CD4-positive, alpha-beta memory T cell (primary cell): ENCODE measurements around the gene HOXB7. TPM values are rescaled to one million over a fixed set of nuclear protein-coding genes. Genes with fewer than 3 reads are reported as not detected.

ENCODE experiments used
- CTCF ChIA-PET: fragments of 350-600 bp; sonication (Branson Sonifier 250); formaldehyde crosslinking; loops from one replicate; lab custom pipeline; 2021; ENCODE audit warnings: inconsistent platforms; ENCODE audit not compliant: partially characterized antibody; lab: Charles Lee
- POLR2A ChIA-PET: fragments of 350-600 bp; sonication (Branson Sonifier 250); formaldehyde crosslinking; loops from one replicate; lab custom pipeline; 2021; ENCODE audit not compliant: partially characterized antibody; lab: Charles Lee
- DNase-seq, 5 donors: peaks; one replicate each; pipeline versions ENCODE4 v3.0.0 to v3.0.0-alpha.2; 2020 to 2022; ENCODE audit warnings: mixed read lengths in 1 of 5
- H3K27ac ChIP-seq: one replicate; pipeline ENCODE4 v1.7.0; 2013; ENCODE audit warnings: low read depth, low read length
- H3K27me3 ChIP-seq: 2 replicates; pipeline ENCODE4 v1.7.0; 2013; ENCODE audit warnings: mild to moderate bottlenecking, low read length, moderate library complexity; ENCODE audit not compliant: insufficient read depth
- H3K36me3 ChIP-seq: 2 replicates; pipeline ENCODE4 v1.7.0; 2013; ENCODE audit warnings: mild to moderate bottlenecking, low read length, moderate library complexity; ENCODE audit not compliant: insufficient read depth
- H3K4me1 ChIP-seq: 2 replicates; pipeline ENCODE4 v1.7.0; 2013; ENCODE audit warnings: mild to moderate bottlenecking, low read length, moderate library complexity; ENCODE audit not compliant: insufficient read depth
- H3K4me3 ChIP-seq, 2 donors: one replicate each; pipeline ENCODE4 v1.7.0; 2013; ENCODE audit warnings: low read length in 2 of 2, mild to moderate bottlenecking in 1 of 2
- H3K9me3 ChIP-seq, 2 donors: one replicate each; pipeline ENCODE4 v1.7.0; 2013; ENCODE audit warnings: low read length in 2 of 2, control low read depth in 1 of 2; ENCODE audit not compliant: control insufficient read depth in 1 of 2
- H3K27ac Mint-ChIP-seq, 7 donors: one replicate each; pipeline ENCODE4 v1.8.0; 2020 to 2021; ENCODE audit warnings: mixed read lengths in 7 of 7, mild to moderate bottlenecking in 6 of 7, inconsistent platforms in 3 of 7, moderate library complexity in 3 of 7
- H3K27me3 Mint-ChIP-seq, 2 donors: one replicate each; pipeline ENCODE4 v1.8.0; 2020 to 2021; ENCODE audit warnings: mixed read lengths in 2 of 2
- H3K36me3 Mint-ChIP-seq, 2 donors: one replicate each; pipeline ENCODE4 v1.8.0; 2020 to 2021; ENCODE audit warnings: mixed read lengths in 2 of 2, inconsistent platforms in 1 of 2, mild to moderate bottlenecking in 1 of 2
- H3K4me1 Mint-ChIP-seq, 4 donors: one replicate each; pipeline ENCODE4 v1.8.0; 2020 to 2021; ENCODE audit warnings: mixed read lengths in 4 of 4, mild to moderate bottlenecking in 1 of 4
- H3K4me3 Mint-ChIP-seq, 8 donors: one replicate each; pipeline ENCODE4 v1.8.0; 2020 to 2021; ENCODE audit warnings: mixed read lengths in 8 of 8, mild to moderate bottlenecking in 7 of 8, moderate library complexity in 6 of 8, inconsistent platforms in 3 of 8
- H3K9me3 Mint-ChIP-seq, 8 donors: one replicate each; pipeline ENCODE4 v1.8.0; 2020 to 2021; ENCODE audit warnings: mixed read lengths in 8 of 8, mild to moderate bottlenecking in 5 of 8, inconsistent platforms in 3 of 8, moderate library complexity in 1 of 8
- intact Hi-C: fragments of 100-400 bp; cut with micrococcal nuclease; formaldehyde crosslinking; loops from one replicate; pipeline ENCODE4 v1.15.1; 2023
- polyA plus RNA-seq, 2 donors: library from polyadenylated mRNA; unstranded; fragments of 300-500 nt; fragmentation: Illumina TruSeq; gene quantifications; one replicate each; pipeline ENCODE4 v1.2.3, GENCODE V29; 2021
- total RNA-seq, 2 experiments: library from RNA; stranded (reverse); gene quantifications; one replicate each; pipeline ENCODE4 v1.2.3, GENCODE V29; 2021

The HOXB7 gene
- total and polyA plus RNA-seq, 4 experiments from 2014 or later = 0.23 to 1.3 (median 0.25) TPM; not detected in 1

DNA sequence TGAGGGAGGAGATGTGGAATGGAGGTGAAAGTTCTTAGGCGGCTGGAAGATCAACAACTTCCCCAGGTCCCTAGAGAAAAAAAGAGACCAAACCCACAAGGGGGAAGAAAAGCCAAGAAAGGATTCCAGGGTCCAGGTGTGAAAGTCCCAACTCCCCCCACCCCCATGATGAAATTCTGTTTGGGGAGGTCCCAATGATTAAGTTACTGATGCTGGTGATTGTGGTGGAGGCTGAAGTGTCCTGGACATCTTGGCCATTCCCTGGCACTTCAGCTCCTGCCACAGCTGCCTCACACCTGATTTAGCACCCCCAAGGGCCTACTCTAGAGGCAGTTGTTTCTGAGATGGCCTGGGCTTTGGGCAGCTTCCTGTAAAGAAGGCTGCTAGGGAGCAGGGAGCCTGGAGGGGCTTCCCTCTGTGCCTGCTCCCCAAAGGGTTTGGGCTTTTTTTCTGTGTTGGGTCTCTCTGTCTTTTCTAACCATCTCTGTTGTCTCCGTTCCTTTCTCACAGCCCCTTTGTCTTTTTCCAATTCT, 45.7 kb downstream of the HOXB7 start:
- CTCF ChIA-PET = no interaction called here
- peaks cover 5 to 10% (median 7%) of the 10 kb centered on the region in 4 donors for H3K4me1 Mint-ChIP-seq
- peak overlapping the region in 1 of 7 donors; percentile 31 for H3K27ac Mint-ChIP-seq
- Histone ChIP-seq H3K27me3 (no peaks in the 10 kb centered on the region), H3K9me3 (no peaks in the 10 kb centered on the region), H3K4me3 (no peak overlapping the region), H3K27ac (no peak overlapping the region), H3K4me1 (peaks cover 15% of the 10 kb centered on the region), H3K36me3 (no peaks in the 10 kb centered on the region)
- no peaks in the 10 kb centered on the region for H3K36me3 Mint-ChIP-seq
- H3K9me3 Mint-ChIP-seq = no peaks in the 10 kb centered on the region
- H3K4me3 Mint-ChIP-seq = no peak overlapping the region
- H3K27me3 Mint-ChIP-seq = peaks cover 3 to 11% of the 10 kb centered on the region in 2 donors
- DNase-seq = no peak
- intact Hi-C loops = no loop called here
- POLR2A ChIA-PET = no interaction called here

DNA sequence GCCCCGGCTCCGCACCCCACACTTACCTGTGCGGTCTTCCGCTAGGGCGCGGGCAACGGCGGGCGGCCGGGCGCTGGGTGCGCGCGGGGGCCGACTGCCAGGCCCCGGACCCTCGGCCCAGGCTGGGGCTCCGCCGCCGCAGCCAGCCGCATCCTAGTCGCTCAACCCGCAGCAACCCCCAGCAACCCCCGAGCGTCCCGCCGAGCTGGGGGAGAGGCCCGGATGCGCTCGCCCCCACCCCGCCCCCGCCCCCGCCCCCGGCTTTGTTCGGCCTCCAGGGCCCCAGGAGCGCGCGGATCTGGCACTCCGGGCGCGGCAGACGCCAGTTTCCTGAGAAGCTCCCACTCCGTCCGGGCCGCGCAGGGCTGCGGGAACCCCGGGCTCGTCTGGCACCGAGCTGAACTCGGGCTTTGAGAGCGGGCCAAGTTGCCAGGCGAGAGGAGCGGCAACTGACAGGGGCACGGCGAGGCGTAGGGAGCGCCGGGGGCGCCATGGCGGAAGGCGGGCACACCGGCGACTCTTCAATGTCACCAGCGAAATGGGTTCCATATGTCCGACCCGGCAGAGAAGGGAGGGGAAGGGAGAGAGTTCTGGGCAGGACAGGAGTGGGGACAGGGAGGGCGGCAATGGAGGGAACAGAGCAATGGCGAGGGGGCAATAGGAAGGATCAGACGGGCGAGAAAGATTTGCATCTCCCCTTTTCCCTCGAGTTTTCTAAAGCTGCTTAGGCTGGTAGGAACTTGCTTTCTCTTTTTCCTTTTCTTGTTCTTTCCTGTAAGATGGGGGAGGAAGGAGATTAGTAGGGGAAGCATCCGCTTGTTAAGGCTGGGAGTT, 46.4 kb downstream of the HOXB7 start:
- H3K4me3 ChIP-seq = no peak overlapping the region
- H3K4me1 ChIP-seq = peaks cover 15% of the 10 kb centered on the region
- intact Hi-C loops = no loop called here
- Mint-ChIP-seq H3K27me3 (peaks cover 3 to 8% of the 10 kb centered on the region in 2 donors), H3K36me3 (no peaks in the 10 kb centered on the region), H3K27ac (peak overlapping the region in 1 of 7 donors; percentile 31), H3K4me1 (peaks cover 5 to 10% (median 7%) of the 10 kb centered on the region in 4 donors), H3K9me3 (no peaks in the 10 kb centered on the region), H3K4me3 (peak overlapping the region in 1 of 8 donors; percentile 12)
- ChIA-PET CTCF (no interaction called here), POLR2A (interaction anchor here (2.0 kb wide), 1 partner anchor 23 kb away, joined by 5 read pairs; no protein-coding TSS in a partner anchor)
- no peaks in the 10 kb centered on the region for H3K27me3 ChIP-seq
- no peaks in the 10 kb centered on the region for H3K9me3 ChIP-seq
- no peaks in the 10 kb centered on the region for H3K36me3 ChIP-seq
- DNase-seq = no peak
- H3K27ac ChIP-seq = no peak overlapping the region

- Histone ChIP-seq H3K27ac (no peak overlapping the region), H3K4me3 (no peak overlapping the region), H3K4me1 (peaks cover 15% of the 10 kb centered on the region), H3K27me3 (no peaks in the 10 kb centered on the region), H3K9me3 (no peaks in the 10 kb centered on the region), H3K36me3 (no peaks in the 10 kb centered on the region)
- H3K9me3 Mint-ChIP-seq = no peaks in the 10 kb centered on the region
- DNase-seq = no peak
- H3K27ac Mint-ChIP-seq = no peak overlapping the region
- peak overlapping the region in 2 of 8 donors; percentile 27 to 37 for H3K4me3 Mint-ChIP-seq
- peaks cover 5 to 10% (median 6%) of the 10 kb centered on the region in 4 donors for H3K4me1 Mint-ChIP-seq
- H3K27me3 Mint-ChIP-seq = peaks cover 3 to 5% of the 10 kb centered on the region in 2 donors
- ChIA-PET CTCF (no interaction called here), POLR2A (interaction anchor here (2.0 kb wide), 1 partner anchor 22 kb away, joined by 5 read pairs; no protein-coding TSS in a partner anchor)
- H3K36me3 Mint-ChIP-seq = no peaks in the 10 kb centered on the region
- intact Hi-C loops = no loop called here
Measured at GRCh38 chr17:48563867-48564187, 47.0 kb downstream of the HOXB7 start.

GRCh38 chr17:48563385-48563838, 47.4 kb downstream of the HOXB7 start:
- Mint-ChIP-seq H3K4me1 (peaks cover 2 to 7% (median 4%) of the 10 kb centered on the region in 4 donors), H3K36me3 (no peaks in the 10 kb centered on the region), H3K27me3 (peaks cover 2 to 3% of the 10 kb centered on the region in 2 donors), H3K4me3 (peak overlapping the region in 2 of 8 donors; percentile 27 to 37), H3K27ac (no peak overlapping the region), H3K9me3 (no peaks in the 10 kb centered on the region)
- ChIA-PET POLR2A (interaction anchor here (2.0 kb wide), 1 partner anchor 22 kb away, joined by 5 read pairs; no protein-coding TSS in a partner anchor), CTCF (no interaction called here)
- no peaks in the 10 kb centered on the region for H3K36me3 ChIP-seq
- H3K4me1 ChIP-seq = peaks cover 13% of the 10 kb centered on the region
- no peaks in the 10 kb centered on the region for H3K27me3 ChIP-seq
- H3K9me3 ChIP-seq = no peaks in the 10 kb centered on the region
- DNase-seq = no peak
- no peak overlapping the region for H3K27ac ChIP-seq
- intact Hi-C loops = no loop called here
- H3K4me3 ChIP-seq = no peak overlapping the region

- Mint-ChIP-seq H3K9me3 (no peaks in the 10 kb centered on the region), H3K4me1 (peaks cover 0 to 5% (median 2%) of the 10 kb centered on the region in 4 donors), H3K27me3 (peaks cover 0 to 3% of the 10 kb centered on the region in 2 donors), H3K4me3 (no peak overlapping the region), H3K36me3 (no peaks in the 10 kb centered on the region), H3K27ac (no peak overlapping the region)
- Histone ChIP-seq H3K4me3 (no peak overlapping the region), H3K36me3 (no peaks in the 10 kb centered on the region), H3K27me3 (no peaks in the 10 kb centered on the region), H3K27ac (no peak overlapping the region), H3K4me1 (peaks cover 12% of the 10 kb centered on the region), H3K9me3 (no peaks in the 10 kb centered on the region)
- intact Hi-C loops = no loop called here
- POLR2A ChIA-PET = interaction anchor here (2.0 kb wide), 1 partner anchor 21 kb away, joined by 5 read pairs; no protein-coding TSS in a partner anchor
- CTCF ChIA-PET = no interaction called here
- DNase-seq = no peak
Measured at GRCh38 chr17:48562934-48563333, 47.9 kb downstream of the HOXB7 start.

- POLR2A ChIA-PET = interaction anchor here (2.0 kb wide), 1 partner anchor 20 kb away, joined by 5 read pairs; no protein-coding TSS in a partner anchor
- Histone ChIP-seq H3K27me3 (no peaks in the 10 kb centered on the region), H3K4me3 (no peak overlapping the region), H3K27ac (no peak overlapping the region), H3K9me3 (no peaks in the 10 kb centered on the region), H3K36me3 (no peaks in the 10 kb centered on the region), H3K4me1 (peaks cover 12% of the 10 kb centered on the region)
- intact Hi-C loops = no loop called here
- Mint-ChIP-seq H3K27ac (peak overlapping the region in 1 of 7 donors; percentile 78), H3K27me3 (peaks cover 0 to 3% of the 10 kb centered on the region in 2 donors), H3K4me1 (peaks cover 0 to 5% (median 2%) of the 10 kb centered on the region in 4 donors), H3K36me3 (no peaks in the 10 kb centered on the region), H3K9me3 (no peaks in the 10 kb centered on the region), H3K4me3 (peak overlapping the region in 1 of 8 donors; percentile 5)
- CTCF ChIA-PET = no interaction called here
- no peak for DNase-seq
Measured at GRCh38 chr17:48561884-48562810, 48.7 kb downstream of the HOXB7 start.
